ENCODE measurements around the gene ORC5. TPM values are rescaled to one million over a fixed set of nuclear protein-coding genes. Genes with fewer than 3 reads are reported as not detected.

Gene ORC5
- total and polyA plus RNA-seq, 2 experiments from 2014 or later = 10.9 to 89.0 TPM

- Histone ChIP-seq H4K20me1 (replicated peaks; ENCODE audit: insufficient read depth) (no peaks in the 10 kb centered on the region), H3K27me3 (ENCODE audit: insufficient read depth) (no peaks in the 10 kb centered on the region), H3F3A (replicated peaks; ENCODE audit: low read depth) (no peaks in the 10 kb centered on the region), H3K36me3 (ENCODE audit: insufficient read depth) (no peaks in the 10 kb centered on the region), H3K4me3 (no peak overlapping the region), H2AFZ (no peak overlapping the region), H3K4me1 (ENCODE audit: insufficient read depth) (no peaks in the 10 kb centered on the region), H3K4me2 (no peak overlapping the region), H3K9me2 (ENCODE audit: insufficient read depth) (no peaks in the 10 kb centered on the region), H3K79me2 (replicated peaks; ENCODE audit: insufficient read depth) (no peaks in the 10 kb centered on the region), H3K27ac (ENCODE audit: low read depth) (no peak overlapping the region)
- H3K27ac Mint-ChIP-seq = no peak overlapping the region
- TF ChIP-seq REST (IDR thresholded peaks at IDR 0.05; ENCODE audit: unreplicated experiment) (no peak), POLR2AphosphoS5 (IDR thresholded peaks at IDR 0.05; ENCODE audit: low read depth) (no peak), EZH2 (IDR thresholded peaks at IDR 0.05; ENCODE audit: low read depth, unreplicated experiment) (no peak), ZNF462 (CRISPR knock-in tag; IDR thresholded peaks at IDR 0.05) (no peak), CREB1 (CRISPR knock-in tag; IDR thresholded peaks at IDR 0.05; ENCODE audit: low read depth) (no peak), ZNF114 (CRISPR knock-in tag; IDR thresholded peaks at IDR 0.05) (no peak), ZNF331 (CRISPR knock-in tag; IDR thresholded peaks at IDR 0.05; ENCODE audit: low read depth) (no peak), EZH2phosphoT487 (IDR thresholded peaks at IDR 0.05; ENCODE audit: unreplicated experiment) (no peak), NANOG (IDR thresholded peaks at IDR 0.05; ENCODE audit: borderline replicate concordance) (no peak), STAT1 (IDR thresholded peaks at IDR 0.05; ENCODE audit: unreplicated experiment) (no peak), JUNB (IDR thresholded peaks at IDR 0.05; ENCODE audit: unreplicated experiment) (no peak)
- TF ChIP-seq, protein P1, sequence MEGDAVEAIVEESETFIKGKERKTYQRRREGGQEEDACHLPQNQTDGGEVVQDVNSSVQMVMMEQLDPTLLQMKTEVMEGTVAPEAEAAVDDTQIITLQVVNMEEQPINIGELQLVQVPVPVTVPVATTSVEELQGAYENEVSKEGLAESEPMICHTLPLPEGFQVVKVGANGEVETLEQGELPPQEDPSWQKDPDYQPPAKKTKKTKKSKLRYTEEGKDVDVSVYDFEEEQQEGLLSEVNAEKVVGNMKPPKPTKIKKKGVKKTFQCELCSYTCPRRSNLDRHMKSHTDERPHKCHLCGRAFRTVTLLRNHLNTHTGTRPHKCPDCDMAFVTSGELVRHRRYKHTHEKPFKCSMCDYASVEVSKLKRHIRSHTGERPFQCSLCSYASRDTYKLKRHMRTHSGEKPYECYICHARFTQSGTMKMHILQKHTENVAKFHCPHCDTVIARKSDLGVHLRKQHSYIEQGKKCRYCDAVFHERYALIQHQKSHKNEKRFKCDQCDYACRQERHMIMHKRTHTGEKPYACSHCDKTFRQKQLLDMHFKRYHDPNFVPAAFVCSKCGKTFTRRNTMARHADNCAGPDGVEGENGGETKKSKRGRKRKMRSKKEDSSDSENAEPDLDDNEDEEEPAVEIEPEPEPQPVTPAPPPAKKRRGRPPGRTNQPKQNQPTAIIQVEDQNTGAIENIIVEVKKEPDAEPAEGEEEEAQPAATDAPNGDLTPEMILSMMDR (conservative IDR thresholded peaks at IDR 0.05; ENCODE audit: low read depth in 2 of 2) = no peak
- TF ChIP-seq, protein P2, sequence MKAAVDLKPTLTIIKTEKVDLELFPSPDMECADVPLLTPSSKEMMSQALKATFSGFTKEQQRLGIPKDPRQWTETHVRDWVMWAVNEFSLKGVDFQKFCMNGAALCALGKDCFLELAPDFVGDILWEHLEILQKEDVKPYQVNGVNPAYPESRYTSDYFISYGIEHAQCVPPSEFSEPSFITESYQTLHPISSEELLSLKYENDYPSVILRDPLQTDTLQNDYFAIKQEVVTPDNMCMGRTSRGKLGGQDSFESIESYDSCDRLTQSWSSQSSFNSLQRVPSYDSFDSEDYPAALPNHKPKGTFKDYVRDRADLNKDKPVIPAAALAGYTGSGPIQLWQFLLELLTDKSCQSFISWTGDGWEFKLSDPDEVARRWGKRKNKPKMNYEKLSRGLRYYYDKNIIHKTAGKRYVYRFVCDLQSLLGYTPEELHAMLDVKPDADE (IDR thresholded peaks at IDR 0.05) = no peak
- H3K9me3 Mint-ChIP-seq = no peaks in the 10 kb centered on the region
- no peak for DNase-seq (ENCODE audit: low spot score)
- ATAC-seq = no peak
- H3K4me3 Mint-ChIP-seq = no peak overlapping the region
- peaks cover 2% of the 10 kb centered on the region for H3K27me3 Mint-ChIP-seq (ENCODE audit: insufficient read depth, low read depth, poor library complexity)
- no peaks in the 10 kb centered on the region for H3K36me3 Mint-ChIP-seq (ENCODE audit: low read depth)
- H3K4me1 Mint-ChIP-seq = no peaks in the 10 kb centered on the region
These were observed 33.3 kb upstream of the ORC5 start for GRCh38 chr7:104241135-104241534.
